Measurements from ENCODE around the gene TRERF1. TPM values are rescaled to one million over a fixed set of nuclear protein-coding genes. Genes with fewer than 3 reads are reported as not detected.

Gene TRERF1
- total and polyA plus RNA-seq, 2 experiments from 2014 or later, result 11.2 to 20.6 TPM

GRCh38 chr6:42179261-42179944 lies 272.3 kb downstream of the TRERF1 start (continued):
- no peak for TF ChIP-seq ZNF462 (CRISPR knock-in tag; IDR thresholded peaks at IDR 0.05)

- DNase-seq (ENCODE audit: low spot score) (peak; percentile 93), ATAC-seq (peak; percentile 93)
- H3K27ac Mint-ChIP-seq, result peak overlapping the region; percentile 89
- no peaks in the 10 kb centered on the region for H3K36me3 Mint-ChIP-seq (ENCODE audit: low read depth)
- Histone ChIP-seq H3K36me3 (ENCODE audit: insufficient read depth) (no peaks in the 10 kb centered on the region), H3K4me3 (peak overlapping the region; percentile 77), H2AFZ (peak overlapping the region; percentile 70), H3K9me2 (ENCODE audit: insufficient read depth) (no peaks in the 10 kb centered on the region), H3K4me1 (ENCODE audit: insufficient read depth) (peaks cover 27% of the 10 kb centered on the region), H3K79me2 (replicated peaks; ENCODE audit: insufficient read depth) (no peaks in the 10 kb centered on the region), H3K4me2 (peak overlapping the region; percentile 91), H3K27me3 (ENCODE audit: insufficient read depth) (no peaks in the 10 kb centered on the region), H3K27ac (ENCODE audit: low read depth) (peak overlapping the region; percentile 42; the same call in 1 of the 2 replicates), H3F3A (replicated peaks; ENCODE audit: low read depth) (peaks cover 16% of the 10 kb centered on the region), H4K20me1 (replicated peaks; ENCODE audit: insufficient read depth) (no peaks in the 10 kb centered on the region)
- peak overlapping the region; percentile 77 for H3K4me3 Mint-ChIP-seq
- H3K9me3 Mint-ChIP-seq, result no peaks in the 10 kb centered on the region
- H3K4me1 Mint-ChIP-seq, result peaks cover 40% of the 10 kb centered on the region
- H3K27me3 Mint-ChIP-seq (ENCODE audit: insufficient read depth, low read depth, poor library complexity), result peaks cover 10% of the 10 kb centered on the region
- peak; percentile 73 for TF ChIP-seq POLR2AphosphoS5 (IDR thresholded peaks at IDR 0.05; ENCODE audit: low read depth)
- TF ChIP-seq ZNF462 (CRISPR knock-in tag; IDR thresholded peaks at IDR 0.05), result no peak
- no peak for TF ChIP-seq JUNB (IDR thresholded peaks at IDR 0.05; ENCODE audit: unreplicated experiment)
- no peak for TF ChIP-seq ZNF114 (CRISPR knock-in tag; IDR thresholded peaks at IDR 0.05)
- TF ChIP-seq ZNF331 (CRISPR knock-in tag; IDR thresholded peaks at IDR 0.05; ENCODE audit: low read depth), result no peak
These were observed 274.0 kb downstream of the TRERF1 start for GRCh38 chr6:42177514-42178364.

All from GM23338 (cell line).